ENCODE measurements around the gene MED8.

- TF ChIP-seq, protein P1, sequence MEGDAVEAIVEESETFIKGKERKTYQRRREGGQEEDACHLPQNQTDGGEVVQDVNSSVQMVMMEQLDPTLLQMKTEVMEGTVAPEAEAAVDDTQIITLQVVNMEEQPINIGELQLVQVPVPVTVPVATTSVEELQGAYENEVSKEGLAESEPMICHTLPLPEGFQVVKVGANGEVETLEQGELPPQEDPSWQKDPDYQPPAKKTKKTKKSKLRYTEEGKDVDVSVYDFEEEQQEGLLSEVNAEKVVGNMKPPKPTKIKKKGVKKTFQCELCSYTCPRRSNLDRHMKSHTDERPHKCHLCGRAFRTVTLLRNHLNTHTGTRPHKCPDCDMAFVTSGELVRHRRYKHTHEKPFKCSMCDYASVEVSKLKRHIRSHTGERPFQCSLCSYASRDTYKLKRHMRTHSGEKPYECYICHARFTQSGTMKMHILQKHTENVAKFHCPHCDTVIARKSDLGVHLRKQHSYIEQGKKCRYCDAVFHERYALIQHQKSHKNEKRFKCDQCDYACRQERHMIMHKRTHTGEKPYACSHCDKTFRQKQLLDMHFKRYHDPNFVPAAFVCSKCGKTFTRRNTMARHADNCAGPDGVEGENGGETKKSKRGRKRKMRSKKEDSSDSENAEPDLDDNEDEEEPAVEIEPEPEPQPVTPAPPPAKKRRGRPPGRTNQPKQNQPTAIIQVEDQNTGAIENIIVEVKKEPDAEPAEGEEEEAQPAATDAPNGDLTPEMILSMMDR (IDR thresholded peaks at IDR 0.05; ENCODE audit: low read length), result no peak
- no peak for TF ChIP-seq EZH2 (optimal IDR thresholded peaks at IDR 0.05; ENCODE audit: low read depth, low read length)
Measured at GRCh38 chr1:43354936-43355335, 34.7 kb downstream of the MED8 start.
